GM19395 (cell line): ENCODE measurements around the gene SUMF1.
"Not testable (repeated sequence)": the region's sequence is repeated elsewhere in the genome, so short reads cannot be mapped to it uniquely, and the experiment has no call there.

ENCODE experiments used
- ATAC-seq: cut with Tn5 transposase; IDR thresholded peaks from one replicate; pipeline ENCODE4 v1.9.1; 2021; ENCODE audit warnings: mild to moderate bottlenecking, moderate library complexity; ENCODE audit not compliant: unreplicated experiment

SUMF1 gene

GRCh38 chr3:4340411-4341335, 126.4 kb downstream of the SUMF1 start:
- no peak for ATAC-seq

DNA sequence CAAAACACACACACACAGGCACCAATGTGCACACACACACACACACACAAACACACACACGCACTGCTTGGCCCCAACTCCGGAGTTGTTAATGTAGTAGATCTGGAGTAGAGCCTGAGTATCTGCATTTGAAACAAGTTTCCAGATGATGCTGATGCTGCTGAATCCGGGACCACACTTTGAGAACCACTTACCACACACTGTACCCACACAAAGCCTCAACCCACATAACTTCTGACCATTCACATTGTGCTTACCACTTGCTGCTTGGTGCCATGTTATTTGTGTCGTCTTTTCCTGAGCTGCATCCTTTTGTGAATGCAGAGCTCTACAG, 127.0 kb downstream of the SUMF1 start:
- ATAC-seq, result no peak

GRCh38 chr3:4338751-4339150, 128.3 kb downstream of the SUMF1 start:
- no peak for ATAC-seq

DNA sequence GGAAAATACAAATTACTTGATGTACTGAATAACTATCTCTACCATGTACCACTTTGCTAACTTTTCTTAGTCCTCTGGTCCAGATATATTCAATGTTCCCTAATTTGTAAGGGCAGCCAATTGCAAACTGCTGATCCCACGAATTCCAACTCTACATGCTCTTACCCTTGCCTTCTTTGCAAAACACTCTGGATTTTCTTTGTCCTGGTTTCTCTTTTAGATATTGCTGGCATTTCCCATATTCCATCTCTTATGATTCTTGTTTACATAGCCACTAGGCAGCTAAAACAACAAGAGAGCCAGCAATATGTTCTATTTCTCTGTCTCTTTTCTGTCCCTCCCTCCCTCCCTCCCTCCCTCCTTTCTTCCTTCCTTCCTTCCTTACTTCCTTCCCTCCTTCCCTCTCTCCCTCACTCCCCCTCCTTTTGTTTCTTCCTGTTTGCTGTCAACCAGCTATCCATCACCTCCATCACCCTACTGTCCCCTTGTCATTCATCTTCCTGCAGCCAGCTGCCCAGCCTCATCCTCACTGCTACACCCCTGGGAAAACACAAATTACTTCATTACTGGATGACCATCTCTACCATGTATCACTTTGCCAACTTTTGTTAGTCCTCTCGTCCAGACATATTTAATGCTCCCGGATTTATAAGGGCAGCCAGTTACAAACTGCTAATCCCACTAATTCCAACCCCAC, 130.1 kb downstream of the SUMF1 start:
- ATAC-seq, result no peak

DNA sequence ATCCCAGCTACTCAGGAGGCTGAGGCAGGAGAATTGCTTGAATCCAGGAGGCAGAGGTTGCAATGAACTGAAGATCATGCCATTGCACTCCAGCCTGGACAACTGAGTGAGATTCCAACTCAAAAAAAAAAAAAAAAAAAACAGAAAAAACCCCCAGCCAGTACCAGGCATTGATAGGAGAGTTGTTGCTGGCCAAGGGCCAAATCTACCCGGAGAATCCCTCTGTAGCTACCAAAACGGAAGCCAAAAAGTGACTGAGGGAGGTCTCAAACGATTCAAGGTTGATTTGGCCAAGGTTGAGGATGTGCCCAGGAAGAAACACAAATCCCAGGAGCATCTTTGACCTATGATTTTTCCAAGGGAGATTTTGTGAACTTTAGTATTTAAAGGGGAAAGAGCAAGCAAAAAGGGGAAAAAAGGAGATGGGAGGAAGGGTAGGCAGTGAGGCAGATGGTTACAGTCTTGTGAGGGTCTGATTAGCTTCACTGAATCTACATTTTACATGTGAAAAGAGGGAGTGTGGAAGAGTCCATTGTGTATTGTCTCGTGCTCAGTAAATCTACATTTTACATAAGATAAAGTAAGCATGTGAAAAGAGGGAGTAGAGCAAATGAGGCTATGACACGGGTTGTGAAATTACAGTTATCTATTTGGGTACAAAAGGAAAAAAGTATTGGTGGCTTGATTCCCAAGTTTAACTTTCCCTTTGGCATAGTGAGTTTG, 131.1 kb downstream of the SUMF1 start:
- ATAC-seq, result no peak

DNA sequence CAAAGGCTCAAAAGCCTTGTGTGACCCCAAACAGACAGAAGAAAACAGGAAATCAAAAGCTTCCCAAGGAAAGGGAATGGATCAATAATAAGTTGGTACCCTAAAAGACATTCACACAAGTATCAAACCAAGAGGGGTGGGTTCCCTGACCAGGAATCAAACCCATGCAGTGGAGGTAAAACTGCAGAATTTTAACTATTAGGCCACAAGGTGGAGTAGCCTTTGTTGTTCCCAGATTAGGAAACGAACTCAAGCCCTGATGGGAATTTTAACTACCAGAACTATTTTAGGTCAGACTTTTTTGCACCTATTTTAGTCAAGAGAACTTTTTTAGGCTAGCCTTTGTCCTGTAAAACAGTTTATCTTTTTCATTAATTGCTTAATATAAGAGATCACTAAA, 132.5 kb downstream of the SUMF1 start:
- ATAC-seq, result no peak

DNA sequence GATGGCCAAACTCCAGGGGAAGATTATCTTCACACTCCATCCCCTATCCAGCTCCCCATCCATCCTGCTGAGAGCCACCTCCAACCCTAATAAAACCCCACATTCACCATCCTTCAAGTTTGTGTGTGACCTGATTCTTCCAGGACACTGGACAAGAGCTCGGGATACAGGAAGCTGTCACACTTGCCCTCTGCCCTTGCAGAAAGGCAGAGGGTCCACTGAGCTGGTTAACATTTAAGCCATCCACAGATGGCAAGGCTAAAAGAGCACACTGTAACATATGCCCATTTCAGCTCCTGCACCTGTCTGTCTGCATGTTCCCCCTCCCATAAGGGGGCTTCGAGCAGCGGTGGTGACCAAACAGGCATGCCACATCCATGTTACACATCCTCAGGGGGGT, 134.1 kb downstream of the SUMF1 start:
- no peak for ATAC-seq

- ATAC-seq, result no peak
Measured at GRCh38 chr3:4332574-4332973, 134.5 kb downstream of the SUMF1 start.

DNA sequence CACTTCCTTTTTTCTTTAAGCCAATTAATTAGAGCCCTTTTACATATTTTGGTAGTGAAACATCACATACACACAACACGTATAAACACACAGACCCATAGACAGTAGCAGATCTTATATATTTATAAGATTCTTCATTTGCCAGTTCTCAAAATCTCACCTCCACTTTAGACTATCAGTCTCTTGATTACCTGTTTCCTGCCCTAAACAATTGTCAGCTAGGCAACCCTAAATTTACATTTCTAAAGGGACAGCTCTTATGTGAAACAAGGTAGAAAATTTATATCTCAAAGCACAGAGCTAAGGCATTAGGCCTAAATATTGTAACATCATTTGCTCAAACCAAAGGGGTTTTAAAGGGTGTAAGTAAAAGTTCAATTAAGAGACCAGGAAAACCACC, 135.0 kb downstream of the SUMF1 start:
- ATAC-seq, result no peak

DNA sequence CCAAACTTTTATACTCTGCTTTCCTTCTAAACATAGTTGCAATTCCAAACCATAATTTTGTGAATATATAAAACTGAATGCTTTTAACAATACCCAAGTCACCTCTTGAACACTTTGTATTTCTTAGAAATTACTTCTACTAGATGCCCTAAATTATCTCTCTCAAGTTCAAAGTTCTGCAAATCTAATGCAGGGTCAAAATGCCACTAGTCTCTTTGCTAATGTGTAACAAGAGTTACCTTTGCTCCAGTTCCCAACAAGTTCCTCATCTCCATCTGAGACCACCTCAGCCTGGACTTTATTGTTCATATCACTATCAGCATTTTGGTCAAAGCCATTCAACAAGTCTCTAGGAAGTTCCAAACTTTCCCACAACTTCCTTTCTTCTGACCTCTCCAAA, 137.3 kb downstream of the SUMF1 start:
- not testable (repeated sequence) for ATAC-seq

DNA sequence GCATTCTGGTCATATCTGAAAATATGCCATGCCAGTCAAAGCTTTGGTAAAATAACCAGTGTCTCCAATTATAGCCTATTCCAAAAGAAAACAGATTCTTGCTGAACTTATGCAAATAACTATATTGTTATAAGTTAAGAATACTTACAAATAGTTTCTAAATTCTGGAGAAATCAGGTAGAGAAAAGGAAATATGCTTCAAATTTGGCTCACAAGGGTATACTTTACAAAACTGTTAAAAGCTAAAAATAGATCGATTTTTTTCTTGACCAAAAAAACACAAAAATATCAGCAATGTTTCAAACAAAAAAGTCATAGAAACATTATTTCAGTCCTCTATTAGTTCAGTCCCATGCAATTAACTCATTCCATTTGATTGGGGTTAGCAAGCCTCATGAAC, 140.2 kb downstream of the SUMF1 start:
- no peak for ATAC-seq

DNA sequence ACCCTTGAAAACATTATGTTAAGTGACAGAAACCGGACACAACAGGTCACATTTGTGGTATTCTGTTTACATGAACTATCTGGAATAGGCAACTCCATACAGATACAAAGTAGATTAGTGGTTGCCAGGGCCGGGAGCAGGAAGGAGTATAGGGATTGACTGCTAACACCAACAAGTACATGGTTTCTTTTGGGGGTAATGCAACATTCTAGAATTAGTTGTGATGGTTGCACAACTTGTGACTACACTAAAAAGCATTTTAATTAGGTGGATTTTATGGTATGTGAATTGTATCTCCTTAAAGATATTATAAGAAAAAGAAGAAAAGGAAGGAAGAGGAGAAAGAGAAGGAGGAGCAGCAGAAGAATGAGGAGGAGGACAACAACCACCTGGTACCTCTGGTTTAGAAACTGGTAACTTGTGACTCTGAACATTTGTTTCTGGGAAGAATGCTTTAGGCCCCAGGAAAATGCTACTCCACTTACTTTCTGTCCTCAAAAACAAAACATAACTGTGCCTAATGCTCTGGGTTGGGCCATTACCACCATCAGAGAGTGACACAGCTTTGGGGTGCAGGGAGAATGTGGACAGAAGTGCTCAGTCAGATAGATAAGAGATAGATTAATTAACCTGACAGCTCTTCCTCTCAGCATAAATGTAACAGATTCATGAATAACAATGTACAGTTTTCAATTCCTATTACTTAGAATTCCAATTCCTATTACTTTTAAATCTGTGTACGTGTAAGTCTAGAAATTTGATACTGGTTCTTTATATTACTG, 143.6 kb downstream of the SUMF1 start:
- no peak for ATAC-seq

DNA sequence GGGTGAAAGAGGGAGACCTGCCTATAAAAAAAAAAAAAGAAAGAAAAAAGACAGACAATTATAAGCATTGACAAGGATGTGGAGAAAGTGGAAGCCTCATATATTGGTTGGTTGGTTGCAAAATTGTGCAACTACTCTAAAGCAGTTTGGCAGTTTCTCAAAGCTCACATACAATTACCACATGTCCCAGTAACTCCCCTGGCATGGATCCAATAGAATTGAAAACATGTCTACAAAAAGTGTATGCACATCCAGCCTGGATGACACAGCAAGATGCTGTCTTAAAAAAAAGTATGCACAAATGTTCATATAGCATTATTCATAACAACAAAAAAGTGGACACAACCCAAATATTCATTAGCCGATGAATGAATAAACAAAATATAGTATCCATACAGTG, 144.4 kb downstream of the SUMF1 start:
- ATAC-seq, result no peak

GRCh38 chr3:4321732-4322131, 145.3 kb downstream of the SUMF1 start:
- ATAC-seq, result no peak

GRCh38 chr3:4320096-4320911, 146.8 kb downstream of the SUMF1 start:
- no peak for ATAC-seq

DNA sequence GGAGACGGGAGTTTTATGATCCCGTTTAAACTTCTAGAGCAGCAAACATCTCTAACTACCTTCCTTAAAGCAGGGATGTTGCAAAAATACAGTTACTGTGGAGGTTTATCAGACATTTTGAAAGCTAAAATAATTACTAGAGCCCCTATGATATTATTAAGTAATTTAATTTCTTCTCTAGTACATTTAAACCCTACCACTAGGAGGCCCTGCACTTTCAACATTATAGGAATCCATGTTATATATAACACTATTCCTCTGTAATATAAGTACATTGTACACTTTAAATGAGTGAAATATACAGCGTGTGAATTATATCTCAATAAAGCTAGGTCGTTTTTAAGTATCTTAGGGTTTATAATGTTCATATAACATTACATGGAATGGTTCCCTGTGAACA, 152.4 kb downstream of the SUMF1 start:
- no peak for ATAC-seq

- ATAC-seq, result no peak
Measured at GRCh38 chr3:4313606-4314293, 153.3 kb downstream of the SUMF1 start.

GRCh38 chr3:4311496-4311895, 155.6 kb downstream of the SUMF1 start:
- no peak for ATAC-seq
